PC-9 (cell line): ENCODE results near the gene MED29. TPM values are rescaled to one million over a fixed set of nuclear protein-coding genes. Genes with fewer than 3 reads are reported as not detected.

Experiments
- BruUV-seq: library from RNA; stranded (reverse); fragments of 400-500 nt; replicated peaks from 2 replicates; lab custom pipeline; 2021; lab: Mats Ljungman, UMichigan
- CTCF ChIA-PET: fragments of 300-600 bp; sonication (Branson Sonifier 250); formaldehyde crosslinking; loops from one replicate; lab custom pipeline; 2022; ENCODE audit warnings: antibody characterized with exemption; lab: Charles Lee
- POLR2A ChIA-PET: fragments of 300-600 bp; sonication (Branson Sonifier 250); formaldehyde crosslinking; loops from one replicate; lab custom pipeline; 2022; ENCODE audit warnings: antibody characterized with exemption; ENCODE audit not compliant: unreplicated experiment; lab: Charles Lee
- DNase-seq, 2 experiments: peaks; one replicate each; pipeline versions ENCODE4 v3.0.0 to v3.0.0-alpha.2; 2015 to 2022; ENCODE audit warnings: mixed read lengths in 1 of 2
- H2AFZ ChIP-seq: fragments of 200-600 bp; sonication (generic); 2 replicates; pipeline ENCODE4 v1.8.1; 2017; ENCODE audit warnings: antibody characterized with exemption
- H3F3A ChIP-seq: fragments of 200-600 bp; sonication (generic); 2 replicates; pipeline ENCODE4 v1.8.1; 2017; ENCODE audit warnings: antibody characterized with exemption, mild to moderate bottlenecking, low read depth; ENCODE audit not compliant: insufficient read depth
- H3K27ac ChIP-seq: fragments of 200-600 bp; sonication (generic); 2 replicates; pipeline ENCODE4 v1.6.1; 2016; ENCODE audit warnings: mixed run types
- H3K27me3 ChIP-seq: fragments of 200-600 bp; sonication (generic); 2 replicates; pipeline ENCODE4 v1.6.1; 2016; ENCODE audit warnings: low read depth, mixed run types; ENCODE audit not compliant: insufficient read depth
- H3K36me3 ChIP-seq: fragments of 200-600 bp; sonication (generic); 2 replicates; pipeline ENCODE4 v1.6.1; 2016; ENCODE audit warnings: low read depth, mixed run types
- H3K4me1 ChIP-seq: fragments of 200-600 bp; sonication (generic); replicated peaks from 2 replicates; pipeline ENCODE4 v1.6.1; 2016; ENCODE audit warnings: mixed run types; ENCODE audit not compliant: insufficient read depth
- H3K4me2 ChIP-seq: fragments of 200-600 bp; sonication (generic); 2 replicates; pipeline ENCODE4 v1.6.1; 2017; ENCODE audit warnings: mixed run types
- H3K4me3 ChIP-seq: fragments of 200-600 bp; sonication (generic); 2 replicates; pipeline ENCODE4 v1.6.1; 2016; ENCODE audit warnings: mixed run types
- H3K79me2 ChIP-seq: fragments of 200-600 bp; sonication (generic); 2 replicates; pipeline ENCODE4 v1.6.1; 2017; ENCODE audit warnings: low read depth, mixed run types
- H3K9me2 ChIP-seq: fragments of 200-600 bp; sonication (generic); 2 replicates; pipeline ENCODE4 v1.8.1; 2017; ENCODE audit warnings: mild to moderate bottlenecking; ENCODE audit not compliant: insufficient read depth
- H3K9me3 ChIP-seq: fragments of 200-600 bp; sonication (generic); 2 replicates; pipeline ENCODE4 v1.8.1; 2016; ENCODE audit warnings: low read depth; ENCODE audit not compliant: insufficient read depth
- H4K20me1 ChIP-seq: fragments of 200-600 bp; sonication (generic); 2 replicates; pipeline ENCODE4 v1.8.1; 2017; ENCODE audit not compliant: insufficient read depth
- CTCF ChIP-seq: fragments of 200-600 bp; sonication (generic); conservative IDR thresholded peaks from 2 replicates; pipeline ENCODE4 v1.6.1; 2017; ENCODE audit warnings: mixed run types, antibody characterized with exemption, mild to moderate bottlenecking, moderate library complexity
- EZH2 ChIP-seq: fragments of 200-600 bp; sonication (generic); IDR thresholded peaks from 2 replicates; pipeline ENCODE4 v1.8.0; 2017; ENCODE audit warnings: antibody characterized with exemption, low read depth
- intact Hi-C: fragments of 100-400 bp; cut with micrococcal nuclease; formaldehyde crosslinking; loops from one replicate; pipeline ENCODE4 v1.10.0; 2022; ENCODE audit not compliant: unreplicated experiment
- total RNA-seq: library from RNA; stranded (reverse); gene quantifications from 2 replicates; pipeline ENCODE4 v1.2.3, GENCODE V29; 2021

Gene MED29
- total RNA-seq, 1 experiment from 2014 or later: 30.9 TPM

- no peak for DNase-seq
- H3K4me1 ChIP-seq: no peaks in the 10 kb centered on the region
- no peak overlapping the region for H3K4me3 ChIP-seq
- TF ChIP-seq CTCF (no peak), EZH2 (no peak)
- H3K27ac ChIP-seq: no peak overlapping the region
- H3F3A ChIP-seq: no peaks in the 10 kb centered on the region
- no peaks in the 10 kb centered on the region for H3K9me3 ChIP-seq
- no peaks in the 10 kb centered on the region for H3K36me3 ChIP-seq
- H4K20me1 ChIP-seq: no peaks in the 10 kb centered on the region
- H3K27me3 ChIP-seq: no peaks in the 10 kb centered on the region
- no peaks in the 10 kb centered on the region for H3K79me2 ChIP-seq
- no TSS peak for BruUV-seq
- ChIA-PET POLR2A (no interaction called here), CTCF (no interaction called here)
- no peak overlapping the region for H3K4me2 ChIP-seq
- H2AFZ ChIP-seq: no peak overlapping the region
- intact Hi-C loops: no loop called here
- no peaks in the 10 kb centered on the region for H3K9me2 ChIP-seq
Observed at GRCh38 chr19:39420769-39421168, 29.6 kb downstream of the MED29 start.

- intact Hi-C loops: no loop called here
- H3K27ac ChIP-seq: no peak overlapping the region
- H2AFZ ChIP-seq: no peak overlapping the region
- no peaks in the 10 kb centered on the region for H3F3A ChIP-seq
- no peaks in the 10 kb centered on the region for H3K4me1 ChIP-seq
- H3K4me3 ChIP-seq: no peak overlapping the region
- ChIA-PET POLR2A (interaction anchor here (0.6 kb wide), 1 partner anchor 510 kb away, joined by 6 read pairs; no protein-coding TSS in a partner anchor), CTCF (no interaction called here)
- H3K4me2 ChIP-seq: no peak overlapping the region
- no peaks in the 10 kb centered on the region for H4K20me1 ChIP-seq
- no TSS peak for BruUV-seq
- no peaks in the 10 kb centered on the region for H3K27me3 ChIP-seq
- no peaks in the 10 kb centered on the region for H3K36me3 ChIP-seq
- TF ChIP-seq EZH2: no peak
- no peak for TF ChIP-seq CTCF
- H3K9me3 ChIP-seq: no peaks in the 10 kb centered on the region
- H3K9me2 ChIP-seq: no peaks in the 10 kb centered on the region
- DNase-seq: peak in 1 of 2 experiments; percentile 16
- no peaks in the 10 kb centered on the region for H3K79me2 ChIP-seq
Observed at GRCh38 chr19:39422020-39422419, 30.8 kb downstream of the MED29 start.

GRCh38 chr19:39423258-39424086 lies 32.3 kb downstream of the MED29 start:
- H3K4me3 ChIP-seq: no peak overlapping the region
- POLR2A ChIA-PET: no interaction called here
- no peak overlapping the region for H3K27ac ChIP-seq

More at GRCh38 chr19:39423258-39424086, 32.3 kb downstream of the MED29 start:
- H3K4me1 ChIP-seq: no peaks in the 10 kb centered on the region
- H3K27me3 ChIP-seq: no peaks in the 10 kb centered on the region
- intact Hi-C loops: no loop called here
- BruUV-seq: no TSS peak
- TF ChIP-seq CTCF (no peak), EZH2 (no peak)
- no peaks in the 10 kb centered on the region for H3K79me2 ChIP-seq
- no peaks in the 10 kb centered on the region; the same call in 1 of the 2 replicates for H3F3A ChIP-seq
- no peaks in the 10 kb centered on the region for H3K9me2 ChIP-seq
- no peaks in the 10 kb centered on the region for H3K36me3 ChIP-seq
- H3K4me2 ChIP-seq: no peak overlapping the region
- no peaks in the 10 kb centered on the region for H3K9me3 ChIP-seq
- CTCF ChIA-PET: no interaction called here
- DNase-seq: peak in 1 of 2 experiments; percentile 18
- no peak overlapping the region for H2AFZ ChIP-seq
- H4K20me1 ChIP-seq: no peaks in the 10 kb centered on the region
